OCI-LY3 (cell line): Measurements from ENCODE around the gene STRIP2.

Source experiments
- EZH2phosphoT487 ChIP-seq: fragments of 200-600 bp; shearing (Covaris generic); IDR thresholded peaks from 2 replicates; pipeline ENCODE4 v1.6.1; 2018; ENCODE audit warnings: antibody characterized with exemption, mixed run types, low read depth
- TF ChIP-seq, protein P1 (sequence below): fragments of 200-600, 300-600 bp; sonication (generic); IDR thresholded peaks from 2 replicates; pipeline ENCODE4 v1.5.1; 2014; ENCODE audit warnings: antibody characterized with exemption, low read length, low read depth

DNA sequence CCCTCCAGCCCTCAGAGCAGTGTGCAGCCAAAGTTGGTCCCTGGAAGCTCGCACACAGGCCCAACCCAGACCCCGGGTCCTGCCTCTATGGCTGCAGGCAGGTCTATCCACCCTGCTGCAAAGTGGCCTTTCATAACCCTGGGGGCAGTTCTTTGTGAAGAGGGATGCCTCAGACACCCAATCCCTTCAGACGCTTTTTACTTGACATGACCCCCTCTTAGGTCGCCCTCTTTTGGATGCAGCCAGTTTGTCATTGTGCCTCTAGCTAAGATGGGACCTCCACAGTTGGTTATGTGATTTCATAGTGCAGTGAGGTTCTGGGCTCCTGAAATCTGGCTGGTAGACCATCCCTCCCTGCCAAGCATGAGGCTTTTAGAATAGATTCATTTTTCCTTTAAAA is 95.4 kb downstream of the STRIP2 start:
- TF ChIP-seq, protein P1, sequence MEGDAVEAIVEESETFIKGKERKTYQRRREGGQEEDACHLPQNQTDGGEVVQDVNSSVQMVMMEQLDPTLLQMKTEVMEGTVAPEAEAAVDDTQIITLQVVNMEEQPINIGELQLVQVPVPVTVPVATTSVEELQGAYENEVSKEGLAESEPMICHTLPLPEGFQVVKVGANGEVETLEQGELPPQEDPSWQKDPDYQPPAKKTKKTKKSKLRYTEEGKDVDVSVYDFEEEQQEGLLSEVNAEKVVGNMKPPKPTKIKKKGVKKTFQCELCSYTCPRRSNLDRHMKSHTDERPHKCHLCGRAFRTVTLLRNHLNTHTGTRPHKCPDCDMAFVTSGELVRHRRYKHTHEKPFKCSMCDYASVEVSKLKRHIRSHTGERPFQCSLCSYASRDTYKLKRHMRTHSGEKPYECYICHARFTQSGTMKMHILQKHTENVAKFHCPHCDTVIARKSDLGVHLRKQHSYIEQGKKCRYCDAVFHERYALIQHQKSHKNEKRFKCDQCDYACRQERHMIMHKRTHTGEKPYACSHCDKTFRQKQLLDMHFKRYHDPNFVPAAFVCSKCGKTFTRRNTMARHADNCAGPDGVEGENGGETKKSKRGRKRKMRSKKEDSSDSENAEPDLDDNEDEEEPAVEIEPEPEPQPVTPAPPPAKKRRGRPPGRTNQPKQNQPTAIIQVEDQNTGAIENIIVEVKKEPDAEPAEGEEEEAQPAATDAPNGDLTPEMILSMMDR, result no peak
- TF ChIP-seq EZH2phosphoT487, result no peak
